GOT3 (cell line): ENCODE results near the gene WNK1.
"Not testable (repeated sequence)": the region's sequence is repeated elsewhere in the genome, so short reads cannot be mapped to it uniquely, and the experiment has no call there.

Experiments used
- DNase-seq: peaks from one replicate; lab custom pipeline; 2025; ENCODE audit warnings: mixed read lengths; lab: John Stamatoyannopoulos, UW

The WNK1 gene

GRCh38 chr12:779745-780734 lies 27.7 kb downstream of the WNK1 start:
- no peak for DNase-seq

GRCh38 chr12:780750-781379 lies 28.5 kb downstream of the WNK1 start:
- DNase-seq, result no peak

- no peak for DNase-seq
Measured at GRCh38 chr12:785706-786105, 33.3 kb downstream of the WNK1 start.

- DNase-seq, result no peak
Measured at GRCh38 chr12:788288-788687, 35.9 kb downstream of the WNK1 start.

- not testable (repeated sequence) for DNase-seq
Measured at GRCh38 chr12:788762-789161, 36.4 kb downstream of the WNK1 start.

- no peak for DNase-seq
Measured at GRCh38 chr12:789852-790563, 37.6 kb downstream of the WNK1 start.

- no peak for DNase-seq
Measured at GRCh38 chr12:790608-791007, 38.2 kb downstream of the WNK1 start.

GRCh38 chr12:793037-793436 lies 40.7 kb downstream of the WNK1 start:
- DNase-seq, result no peak

GRCh38 chr12:793711-794110 lies 41.3 kb downstream of the WNK1 start:
- DNase-seq, result no peak

GRCh38 chr12:795305-795704 lies 42.9 kb downstream of the WNK1 start:
- DNase-seq, result no peak

- no peak for DNase-seq
Measured at GRCh38 chr12:800401-800800, 48.0 kb downstream of the WNK1 start.

GRCh38 chr12:802242-803120 lies 50.1 kb downstream of the WNK1 start:
- DNase-seq, result no peak

GRCh38 chr12:805022-805632 lies 52.7 kb downstream of the WNK1 start:
- no peak for DNase-seq

GRCh38 chr12:806200-806791 lies 53.9 kb downstream of the WNK1 start:
- DNase-seq, result no peak

- no peak for DNase-seq
Measured at GRCh38 chr12:807041-807735, 54.8 kb downstream of the WNK1 start.

GRCh38 chr12:810116-810515 lies 57.7 kb downstream of the WNK1 start:
- DNase-seq, result no peak

GRCh38 chr12:810671-811415 lies 58.5 kb downstream of the WNK1 start:
- DNase-seq, result no peak

GRCh38 chr12:812950-813349 lies 60.6 kb downstream of the WNK1 start:
- DNase-seq, result no peak

- DNase-seq, result not testable (repeated sequence)
Measured at GRCh38 chr12:817456-817855, 65.1 kb downstream of the WNK1 start.
